Breast epithelium (tissue), 3 donors: ENCODE results near the gene KCNG1.

Source experiments
- POLR2A ChIP-seq: fragments of 450-650 bp; IDR thresholded peaks from one replicate; pipeline ENCODE4 v1.6.1; 2016; ENCODE audit warnings: antibody characterized with exemption, mild to moderate bottlenecking, moderate library complexity
- POLR2AphosphoS5 ChIP-seq, 3 donors: sonication (generic); formaldehyde crosslinking; IDR thresholded peaks; one replicate each; pipeline ENCODE4 v1.6.1; 2017; ENCODE audit warnings: antibody characterized with exemption in 3 of 3
- TF ChIP-seq, protein P1 (sequence below), 3 donors: fragments of 450-650 bp; IDR thresholded peaks; one replicate each; pipeline ENCODE4 v1.5.1; 2016 to 2017; ENCODE audit warnings: antibody characterized with exemption in 3 of 3, mild to moderate bottlenecking in 3 of 3, moderate library complexity in 3 of 3

DNA sequence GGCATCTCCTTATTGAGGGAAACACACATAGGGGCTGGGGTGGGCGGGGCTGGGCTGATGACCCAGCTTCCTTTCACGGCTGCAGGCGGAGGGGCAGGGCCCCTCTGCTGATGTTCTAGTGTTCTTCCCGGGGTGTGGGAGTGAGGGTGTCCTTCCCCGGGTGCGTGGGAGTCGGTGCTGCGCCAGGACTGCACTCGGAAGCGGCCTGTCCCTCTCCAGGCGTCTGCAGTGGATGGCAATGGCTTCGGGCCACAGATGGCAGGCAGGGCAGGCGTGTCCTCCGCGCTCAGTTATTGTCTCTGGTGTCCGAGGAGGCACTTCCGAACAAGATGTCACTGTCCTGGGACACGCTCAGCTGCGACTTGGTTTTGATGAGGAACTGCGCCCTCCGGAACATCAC, 19.2 kb downstream of the KCNG1 start:
- TF ChIP-seq, protein P1, sequence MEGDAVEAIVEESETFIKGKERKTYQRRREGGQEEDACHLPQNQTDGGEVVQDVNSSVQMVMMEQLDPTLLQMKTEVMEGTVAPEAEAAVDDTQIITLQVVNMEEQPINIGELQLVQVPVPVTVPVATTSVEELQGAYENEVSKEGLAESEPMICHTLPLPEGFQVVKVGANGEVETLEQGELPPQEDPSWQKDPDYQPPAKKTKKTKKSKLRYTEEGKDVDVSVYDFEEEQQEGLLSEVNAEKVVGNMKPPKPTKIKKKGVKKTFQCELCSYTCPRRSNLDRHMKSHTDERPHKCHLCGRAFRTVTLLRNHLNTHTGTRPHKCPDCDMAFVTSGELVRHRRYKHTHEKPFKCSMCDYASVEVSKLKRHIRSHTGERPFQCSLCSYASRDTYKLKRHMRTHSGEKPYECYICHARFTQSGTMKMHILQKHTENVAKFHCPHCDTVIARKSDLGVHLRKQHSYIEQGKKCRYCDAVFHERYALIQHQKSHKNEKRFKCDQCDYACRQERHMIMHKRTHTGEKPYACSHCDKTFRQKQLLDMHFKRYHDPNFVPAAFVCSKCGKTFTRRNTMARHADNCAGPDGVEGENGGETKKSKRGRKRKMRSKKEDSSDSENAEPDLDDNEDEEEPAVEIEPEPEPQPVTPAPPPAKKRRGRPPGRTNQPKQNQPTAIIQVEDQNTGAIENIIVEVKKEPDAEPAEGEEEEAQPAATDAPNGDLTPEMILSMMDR (IDR thresholded peaks at IDR 0.05), result no peak
- TF ChIP-seq POLR2A (no peak), POLR2AphosphoS5 (IDR thresholded peaks at IDR 0.05) (no peak)
